H1 (cell line): ENCODE measurements around the gene EIF2B1. TPM values are rescaled to one million over a fixed set of nuclear protein-coding genes. Genes with fewer than 3 reads are reported as not detected.
A peak's percentile ranks its signal among the peaks of the same experiment; 100 is the strongest.

Experiments used
- CTCF ChIA-PET: fragments of 300-600 bp; sonication (Branson Sonifier 250); formaldehyde crosslinking; loops from one replicate; lab custom pipeline; 2021; ENCODE audit not compliant: partially characterized antibody; lab: Charles Lee
- POLR2A ChIA-PET: fragments of 300-600 bp; sonication (Branson Sonifier 250); formaldehyde crosslinking; loops from one replicate; lab custom pipeline; 2021; ENCODE audit warnings: inconsistent platforms; ENCODE audit not compliant: partially characterized antibody; lab: Charles Lee
- DNase-seq, 2 experiments: peaks; one replicate each; pipeline versions ENCODE4 v3.0.0 to v3.0.0-alpha.2; 2010 to 2022; ENCODE audit warnings: low spot score in 2 of 2, low read depth in 1 of 2, mixed read lengths in 1 of 2
- FAIRE-seq: peaks from 2 replicates; lab custom pipeline; 2011; peaks lifted over from hg19 to GRCh38; lab: Jason Lieb, UNC
- H2AFZ ChIP-seq: 2 replicates; pipeline ENCODE4 v1.8.1; 2012; ENCODE audit warnings: low read length, inconsistent platforms
- H2AK5ac ChIP-seq: 2 replicates; pipeline ENCODE4 v1.6.1; 2013; ENCODE audit warnings: low read depth, low read length
- H2BK120ac ChIP-seq: replicated peaks from 2 replicates; pipeline ENCODE3; 2013; ENCODE audit warnings: low read depth, low read length, inconsistent platforms
- H2BK12ac ChIP-seq: 2 replicates; pipeline ENCODE4 v1.6.1; 2013; ENCODE audit warnings: low read depth, low read length
- H2BK15ac ChIP-seq: 2 replicates; pipeline ENCODE4 v1.6.1; 2013; ENCODE audit warnings: low read length
- H2BK20ac ChIP-seq: 2 replicates; pipeline ENCODE4 v1.6.1; 2013; ENCODE audit warnings: low read length
- H2BK5ac ChIP-seq: 2 replicates; pipeline ENCODE4 v1.6.1; 2013; ENCODE audit warnings: low read depth, low read length
- H3K14ac ChIP-seq: 2 replicates; pipeline ENCODE4 v1.6.1; 2013; ENCODE audit warnings: inconsistent platforms; ENCODE audit not compliant: insufficient read length
- H3K18ac ChIP-seq: 2 replicates; pipeline ENCODE4 v1.6.1; 2013; ENCODE audit warnings: low read length; ENCODE audit errors: extremely low read depth
- H3K23ac ChIP-seq: 2 replicates; pipeline ENCODE4 v1.6.1; 2013; ENCODE audit warnings: inconsistent platforms; ENCODE audit not compliant: insufficient read length
- H3K23me2 ChIP-seq: 2 replicates; pipeline ENCODE4 v1.6.1; 2013; ENCODE audit warnings: low read depth, low read length
- H3K27ac ChIP-seq: 2 replicates; pipeline ENCODE4 v1.6.1; 2011; ENCODE audit warnings: low read depth, low read length, inconsistent platforms
- H3K27me3 ChIP-seq, 4 experiments: replicated peaks in 1 of 4; 1 replicate in 1 of 4; 2 replicates in 3 of 4; pipeline versions ENCODE4 v1.6.1 to v1.8.1; 2011 to 2013; ENCODE audit warnings: low read length in 3 of 4, mild to moderate bottlenecking in 3 of 4, inconsistent platforms in 2 of 4, mixed read lengths in 2 of 4, moderate library complexity in 1 of 4; ENCODE audit not compliant: control insufficient read depth in 3 of 4, insufficient read depth in 3 of 4; ENCODE audit errors: extremely low read depth in 1 of 4
- H3K36me3 ChIP-seq, 4 experiments: 2 replicates each; pipeline versions ENCODE4 v1.6.1 to v1.8.1; 2011 to 2013; ENCODE audit warnings: mild to moderate bottlenecking in 4 of 4, low read length in 3 of 4, moderate library complexity in 2 of 4, control low read depth in 1 of 4, inconsistent platforms in 1 of 4; ENCODE audit not compliant: insufficient read depth in 4 of 4, control insufficient read depth in 2 of 4
- H3K4ac ChIP-seq: replicated peaks from 2 replicates; pipeline ENCODE3; 2013; ENCODE audit warnings: low read length, low read depth, mixed read lengths, inconsistent platforms; ENCODE audit not compliant: insufficient read length
- H3K4me1 ChIP-seq, 4 experiments: replicated peaks in 1 of 4; 1 replicate in 1 of 4; 2 replicates in 3 of 4; pipeline versions ENCODE4 v1.6.1 to v1.8.1; 2011 to 2013; ENCODE audit warnings: low read length in 3 of 4, inconsistent platforms in 2 of 4, mixed read lengths in 1 of 4; ENCODE audit not compliant: insufficient read depth in 4 of 4, control insufficient read depth in 3 of 4
- H3K4me2 ChIP-seq, 2 experiments: 2 replicates each; pipeline versions ENCODE4 v1.6.1 to v1.8.1; 2011 to 2013; ENCODE audit warnings: low read depth in 2 of 2, low read length in 2 of 2, control low read depth in 1 of 2, inconsistent platforms in 1 of 2, mild to moderate bottlenecking in 1 of 2; ENCODE audit not compliant: insufficient read depth in 1 of 2
- H3K4me3 ChIP-seq, 4 experiments: fragments of 200-600, 300-600 bp in 1 of 4; sonication (generic), shearing (Covaris generic), sonication (Bioruptor Twin) in 1 of 4; 2 replicates each; pipeline versions ENCODE4 v1.5.1 to v1.8.1; 2011 to 2016; ENCODE audit warnings: low read length in 4 of 4, low read depth in 3 of 4, control low read depth in 2 of 4, inconsistent platforms in 2 of 4, mild to moderate bottlenecking in 2 of 4, mixed read lengths in 1 of 4, moderate library complexity in 1 of 4; ENCODE audit not compliant: insufficient read depth in 2 of 4; ENCODE audit errors: extremely low read depth in 1 of 4
- H3K56ac ChIP-seq: replicated peaks from 2 replicates; pipeline ENCODE3; 2013; ENCODE audit warnings: low read depth, mild to moderate bottlenecking, mixed read lengths, low read length, inconsistent platforms; ENCODE audit not compliant: insufficient read length
- H3K79me1 ChIP-seq: 2 replicates; pipeline ENCODE4 v1.6.1; 2013; ENCODE audit warnings: low read depth, low read length, control low read depth
- H3K79me2 ChIP-seq, 2 experiments: 2 replicates each; pipeline versions ENCODE4 v1.6.1 to v1.8.1; 2012 to 2013; ENCODE audit warnings: low read length in 2 of 2, mild to moderate bottlenecking in 2 of 2, inconsistent platforms in 1 of 2; ENCODE audit not compliant: insufficient read depth in 2 of 2, control insufficient read depth in 1 of 2
- H3K9ac ChIP-seq, 4 experiments: replicated peaks in 1 of 4; 1 replicate in 1 of 4; 2 replicates in 3 of 4; pipeline versions ENCODE4 v1.6.1 to v1.8.1; 2011 to 2013; ENCODE audit warnings: low read depth in 3 of 4, low read length in 3 of 4, control low read depth in 2 of 4, mild to moderate bottlenecking in 2 of 4, moderate library complexity in 2 of 4, inconsistent platforms in 1 of 4; ENCODE audit errors: extremely low read depth in 1 of 4
- H3K9me3 ChIP-seq, 2 experiments: 2 replicates each; pipeline versions ENCODE4 v1.6.1 to v1.8.1; 2012 to 2013; ENCODE audit warnings: mild to moderate bottlenecking in 2 of 2, moderate library complexity in 2 of 2, control low read depth in 1 of 2, inconsistent platforms in 1 of 2, low read depth in 1 of 2, low read length in 1 of 2, mixed read lengths in 1 of 2; ENCODE audit not compliant: insufficient read depth in 2 of 2
- H4K20me1 ChIP-seq, 2 experiments: replicated peaks in 1 of 2; 2 replicates each; pipeline versions ENCODE3 to v1.8.1; 2011 to 2013; ENCODE audit warnings: inconsistent platforms in 2 of 2, low read length in 2 of 2, mild to moderate bottlenecking in 1 of 2; ENCODE audit not compliant: insufficient read depth in 2 of 2, control insufficient read depth in 1 of 2
- H4K5ac ChIP-seq: 2 replicates; pipeline ENCODE4 v1.6.1; 2013; ENCODE audit warnings: low read length, low read depth, mixed read lengths, inconsistent platforms; ENCODE audit not compliant: insufficient read length
- H4K8ac ChIP-seq: 2 replicates; pipeline ENCODE4 v1.8.0; 2013; ENCODE audit warnings: mild to moderate bottlenecking, moderate library complexity, low read length, inconsistent platforms; ENCODE audit not compliant: insufficient read depth; ENCODE audit errors: extremely low read depth
- H4K91ac ChIP-seq: replicated peaks from 2 replicates; pipeline ENCODE3; 2013; ENCODE audit warnings: low read length, mixed read lengths, inconsistent platforms; ENCODE audit not compliant: insufficient read length
- ASH2L ChIP-seq: fragments of 200-600, 300-600 bp; sonication (generic); IDR thresholded peaks from one replicate; pipeline ENCODE4 v1.7.1; 2017; ENCODE audit warnings: low read length
- CHD2 ChIP-seq: IDR thresholded peaks from 2 replicates; pipeline ENCODE4 v1.6.1; 2012; ENCODE audit warnings: low read length, improper control_type of control experiment
- HDAC2 ChIP-seq, 2 experiments: fragments of 300-600 bp in 1 of 2; sonication (generic) in 1 of 2; IDR thresholded peaks; 2 replicates each; pipeline ENCODE4 v1.6.1; 2011 to 2012; ENCODE audit warnings: low read depth in 2 of 2, low read length in 2 of 2, mild to moderate bottlenecking in 2 of 2, moderate library complexity in 2 of 2, borderline replicate concordance in 1 of 2, inconsistent platforms in 1 of 2
- KDM4A ChIP-seq: IDR thresholded peaks from one replicate; pipeline ENCODE4 v1.7.1; 2012; ENCODE audit warnings: low read depth, mild to moderate bottlenecking, moderate library complexity, low read length, inconsistent platforms; ENCODE audit not compliant: severe bottlenecking
- MAX ChIP-seq: IDR thresholded peaks from 2 replicates; pipeline ENCODE4 v1.6.1; 2012; ENCODE audit warnings: inconsistent platforms
- SAP30 ChIP-seq: fragments of 300-600 bp; sonication (generic); IDR thresholded peaks from 2 replicates; pipeline ENCODE4 v1.7.1; 2012; ENCODE audit warnings: low read length, moderate library complexity, mild to moderate bottlenecking, inconsistent platforms; ENCODE audit not compliant: insufficient read depth, insufficient replicate concordance
- SIN3A ChIP-seq, 2 experiments: IDR thresholded peaks in 1 of 2; conservative IDR thresholded peaks in 1 of 2; 2 replicates each; pipeline ENCODE4 v1.6.1; 2011 to 2012; ENCODE audit warnings: low read length in 2 of 2, improper control_type of control experiment in 1 of 2, low read depth in 1 of 2, mild to moderate bottlenecking in 1 of 2
- TAF1 ChIP-seq: IDR thresholded peaks from 2 replicates; pipeline ENCODE4 v1.6.1; 2011; ENCODE audit warnings: mild to moderate bottlenecking, low read depth, low read length
- WGBS, 2 experiments: shearing (Covaris generic) in 1 of 2; methylation state at CpG; one replicate each; pipeline versions ENCODE4 v1.1.6 to v1.1.7; 2013 to 2015; ENCODE audit warnings: low lambda C conversion rate in 2 of 2, mixed read lengths in 2 of 2, inconsistent platforms in 1 of 2, low coverage in 1 of 2, missing lambda C conversion rate in 1 of 2; ENCODE audit not compliant: insufficient replicate concordance in 2 of 2, insufficient coverage in 1 of 2, insufficient read length in 1 of 2; ENCODE audit errors: extremely low coverage in 1 of 2, missing lambda C conversion rate in 1 of 2; 5-methylcytosine and 5-hydroxymethylcytosine counted together
- polyA plus RNA-seq, 7 experiments: library from polyadenylated mRNA; depleted of rRNA in 3 of 7; stranded (reverse) in 5 of 7; unstranded in 2 of 7; fragments of >200 nt in 5 of 7; fragments of 200-250 nt in 2 of 7; gene quantifications; 1 replicate in 5 of 7; 2 replicates in 1 of 7; 4 replicates in 1 of 7; pipeline versions ENCODE4 v1.2.1 to v1.2.3, GENCODE V29; 2011 to 2013; ENCODE audit warnings: missing spikeins in 2 of 7, mixed read lengths in 2 of 7
- total RNA-seq: library from RNA; stranded (reverse); fragmentation: NEBNext Ultra II Directional; extraction: Animal tissue kit (Norgen Biotek cat#: 25700); gene quantifications from 2 replicates; pipeline ENCODE4 v1.2.1, GENCODE V29; 2021
- TF ChIP-seq, protein P1 (sequence below): IDR thresholded peaks from 2 replicates; pipeline ENCODE4 v1.6.1; 2012; ENCODE audit warnings: inconsistent platforms

Gene EIF2B1
- total and polyA plus RNA-seq, 2 of the 8 experiments (the other 6 are each of a cell fraction or from before 2014, with no cell fraction given): 24.9 to 49.9 TPM

- no peak for FAIRE-seq
- TF ChIP-seq ASH2L (peak; percentile 51), MAX (no peak), TAF1 (peak; percentile 58; the same call in 1 of the 2 replicates), HDAC2 (IDR thresholded peaks at IDR 0.05; ENCODE audit: borderline replicate concordance in 1 of 2, low read depth in 2 of 2, low read length in 2 of 2) (peak in 1 of 2 experiments; percentile 97; a peak in 2 of 4 replicates), SIN3A (conservative IDR thresholded peaks at IDR 0.05 in 1 of 2, IDR thresholded peaks at IDR 0.05 in 1 of 2; ENCODE audit: low read depth in 1 of 2, low read length in 2 of 2) (peak; percentile 32 to 87; a peak in 2 of 4 replicates), KDM4A (peak; percentile 48), SAP30 (peak; percentile 67), CHD2 (0 out of 2 replicates have a peak, but pooled peaks have one; percentile 29)
- TF ChIP-seq, protein P1, sequence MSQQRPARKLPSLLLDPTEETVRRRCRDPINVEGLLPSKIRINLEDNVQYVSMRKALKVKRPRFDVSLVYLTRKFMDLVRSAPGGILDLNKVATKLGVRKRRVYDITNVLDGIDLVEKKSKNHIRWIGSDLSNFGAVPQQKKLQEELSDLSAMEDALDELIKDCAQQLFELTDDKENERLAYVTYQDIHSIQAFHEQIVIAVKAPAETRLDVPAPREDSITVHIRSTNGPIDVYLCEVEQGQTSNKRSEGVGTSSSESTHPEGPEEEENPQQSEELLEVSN: 0 out of 2 replicates have a peak, but pooled peaks have one; percentile 22
Observed at GRCh38 chr12:123670882-123671728, 37.6 kb upstream of the EIF2B1 start, which contains the start of gene TCTN2. TCTN2 (plus strand) TSS chr12:123671113; CDS start chr12:123671241, 128 bp downstream.

More at GRCh38 chr12:123670882-123671728, 37.6 kb upstream of the EIF2B1 start, which contains the start of gene TCTN2:
- peak within 1 kb of the TSS; percentile 76 to 87 (median 80) for H3K4me3 ChIP-seq
- H3K36me3 ChIP-seq: no peaks in the 10 kb centered on the region; a peak in 1 of 8 replicates
- no peaks in the 10 kb centered on the region for H3K27me3 ChIP-seq
- no peak within 1 kb of the TSS for H2AK5ac ChIP-seq
- H4K20me1 ChIP-seq: no peaks in the 10 kb centered on the region
- no peak within 1 kb of the TSS for H2BK120ac ChIP-seq
- H3K56ac ChIP-seq: no peak within 1 kb of the TSS
- H3K79me2 ChIP-seq: no peaks in the 10 kb centered on the region
- H4K8ac ChIP-seq: peak within 1 kb of the TSS; percentile 87
- H2AFZ ChIP-seq: peak within 1 kb of the TSS; percentile 100
- H3K23me2 ChIP-seq: peaks cover 4% of the 10 kb centered on the region; the same call in 1 of the 2 replicates
- H3K9me3 ChIP-seq: no peaks in the 10 kb centered on the region
- no peak within 1 kb of the TSS for H3K27ac ChIP-seq
- no peak within 1 kb of the TSS for H2BK15ac ChIP-seq
- H3K23ac ChIP-seq: no peak within 1 kb of the TSS
- H2BK12ac ChIP-seq: no peak within 1 kb of the TSS
- ChIA-PET POLR2A (interaction anchor here (0.7 to 1.7 kb wide), 7 partner anchors 13 to 87 kb away, joined by 3 to 5 read pairs (median 3); partner anchors contain the start of gene TMED2), CTCF (no interaction called here)
- no peak within 1 kb of the TSS for H2BK20ac ChIP-seq
- no peak within 1 kb of the TSS for H4K91ac ChIP-seq
- no peaks in the 10 kb centered on the region for H3K79me1 ChIP-seq
- peak within 1 kb of the TSS; percentile 38 to 65 (median 54); a peak in 5 of 7 replicates for H3K9ac ChIP-seq
- no peak within 1 kb of the TSS for H2BK5ac ChIP-seq
- no peak within 1 kb of the TSS for H3K18ac ChIP-seq
- H3K14ac ChIP-seq: no peak within 1 kb of the TSS
- peak within 1 kb of the TSS; percentile 79 to 95 for H3K4me2 ChIP-seq
- H3K4me1 ChIP-seq: peaks cover 0 to 4% (median 0%) of the 10 kb centered on the region in 4 experiments; a peak in 2 of 7 replicates
- DNase-seq: peak; percentile 76 to 98
- 7% methylated on average over 51 of the region's 53 CpGs; no CpG with 5 or more reads in 1 of the 2 experiments for WGBS, 2 experiments
- no peak within 1 kb of the TSS for H4K5ac ChIP-seq
- H3K4ac ChIP-seq: no peak within 1 kb of the TSS
